GM10266 (cell line): Measurements from ENCODE around the gene TLE2.

Experiments used
- DNase-seq: peaks from one replicate; pipeline ENCODE4 v3.0.0; 2012; ENCODE audit errors: extremely low spot score
- TF ChIP-seq, protein P1 (sequence below): IDR thresholded peaks from 2 replicates; pipeline ENCODE4 v1.5.1; 2012; ENCODE audit warnings: mild to moderate bottlenecking, low read depth; ENCODE audit not compliant: control insufficient read depth, insufficient read depth; ENCODE audit errors: missing control alignments

TLE2 gene

DNA sequence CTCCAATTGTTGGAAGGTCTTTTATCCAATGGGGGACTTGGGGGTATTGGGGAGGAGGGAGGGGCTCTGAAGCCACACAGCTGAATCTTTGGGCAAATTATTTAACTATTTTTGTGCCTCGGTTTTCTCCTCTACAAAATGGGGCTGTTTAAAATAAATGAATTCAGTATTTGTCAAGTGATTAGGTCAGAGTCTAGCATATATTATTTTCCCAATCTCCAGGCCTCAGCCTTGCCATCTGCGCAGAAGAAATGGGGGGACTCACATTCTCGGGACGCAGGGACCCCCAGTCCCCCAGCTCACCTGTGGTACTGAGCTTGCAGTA is 31.7 kb upstream of the TLE2 start:
- no peak for DNase-seq
- TF ChIP-seq, protein P1, sequence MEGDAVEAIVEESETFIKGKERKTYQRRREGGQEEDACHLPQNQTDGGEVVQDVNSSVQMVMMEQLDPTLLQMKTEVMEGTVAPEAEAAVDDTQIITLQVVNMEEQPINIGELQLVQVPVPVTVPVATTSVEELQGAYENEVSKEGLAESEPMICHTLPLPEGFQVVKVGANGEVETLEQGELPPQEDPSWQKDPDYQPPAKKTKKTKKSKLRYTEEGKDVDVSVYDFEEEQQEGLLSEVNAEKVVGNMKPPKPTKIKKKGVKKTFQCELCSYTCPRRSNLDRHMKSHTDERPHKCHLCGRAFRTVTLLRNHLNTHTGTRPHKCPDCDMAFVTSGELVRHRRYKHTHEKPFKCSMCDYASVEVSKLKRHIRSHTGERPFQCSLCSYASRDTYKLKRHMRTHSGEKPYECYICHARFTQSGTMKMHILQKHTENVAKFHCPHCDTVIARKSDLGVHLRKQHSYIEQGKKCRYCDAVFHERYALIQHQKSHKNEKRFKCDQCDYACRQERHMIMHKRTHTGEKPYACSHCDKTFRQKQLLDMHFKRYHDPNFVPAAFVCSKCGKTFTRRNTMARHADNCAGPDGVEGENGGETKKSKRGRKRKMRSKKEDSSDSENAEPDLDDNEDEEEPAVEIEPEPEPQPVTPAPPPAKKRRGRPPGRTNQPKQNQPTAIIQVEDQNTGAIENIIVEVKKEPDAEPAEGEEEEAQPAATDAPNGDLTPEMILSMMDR = no peak

DNA sequence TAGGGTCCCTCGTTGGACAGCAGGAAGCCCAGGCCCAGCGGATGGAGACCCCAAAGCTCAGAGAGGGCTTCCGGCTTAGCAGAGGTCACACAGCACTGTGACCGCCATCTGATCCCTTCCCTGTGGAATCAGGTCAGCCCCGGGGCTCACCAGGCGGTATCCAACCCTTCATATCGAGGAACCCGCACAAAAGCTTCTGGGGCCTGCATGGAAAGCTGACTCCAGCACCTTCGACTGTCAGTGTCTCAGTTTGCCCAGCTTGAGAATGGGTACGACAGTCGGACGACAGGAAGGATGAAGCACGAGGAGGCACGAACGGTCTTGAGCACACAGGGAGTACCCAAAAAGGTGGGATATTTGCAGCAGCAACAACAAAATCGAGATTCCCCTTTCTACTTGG is 30.6 kb upstream of the TLE2 start:
- no peak for DNase-seq
- TF ChIP-seq, protein P1 = no peak

DNA sequence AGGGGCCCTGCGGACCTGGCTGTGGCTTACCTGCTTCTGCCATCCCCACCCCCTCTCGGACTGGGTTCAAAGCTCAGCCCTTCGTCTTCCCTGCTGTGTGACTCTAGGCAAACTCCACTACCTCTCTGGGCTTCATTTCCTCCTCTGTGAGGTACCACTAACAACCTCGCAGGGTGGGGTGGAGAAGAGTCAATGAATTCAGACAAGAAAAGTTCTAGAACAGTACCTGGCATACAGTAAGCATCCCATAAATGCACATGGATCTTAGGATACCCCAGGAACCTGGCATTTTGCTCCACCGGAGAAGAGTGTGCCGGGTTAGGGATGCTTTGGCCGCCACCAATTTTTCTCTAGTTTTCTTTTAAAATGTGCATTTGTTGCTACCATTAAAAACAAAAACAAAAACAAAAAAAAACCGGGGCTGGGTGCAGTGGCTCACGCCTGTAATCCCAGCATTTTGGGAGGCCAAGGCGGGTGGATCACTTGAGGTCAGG is 29.8 kb upstream of the TLE2 start:
- TF ChIP-seq, protein P1 = no peak
- DNase-seq = no peak

DNA sequence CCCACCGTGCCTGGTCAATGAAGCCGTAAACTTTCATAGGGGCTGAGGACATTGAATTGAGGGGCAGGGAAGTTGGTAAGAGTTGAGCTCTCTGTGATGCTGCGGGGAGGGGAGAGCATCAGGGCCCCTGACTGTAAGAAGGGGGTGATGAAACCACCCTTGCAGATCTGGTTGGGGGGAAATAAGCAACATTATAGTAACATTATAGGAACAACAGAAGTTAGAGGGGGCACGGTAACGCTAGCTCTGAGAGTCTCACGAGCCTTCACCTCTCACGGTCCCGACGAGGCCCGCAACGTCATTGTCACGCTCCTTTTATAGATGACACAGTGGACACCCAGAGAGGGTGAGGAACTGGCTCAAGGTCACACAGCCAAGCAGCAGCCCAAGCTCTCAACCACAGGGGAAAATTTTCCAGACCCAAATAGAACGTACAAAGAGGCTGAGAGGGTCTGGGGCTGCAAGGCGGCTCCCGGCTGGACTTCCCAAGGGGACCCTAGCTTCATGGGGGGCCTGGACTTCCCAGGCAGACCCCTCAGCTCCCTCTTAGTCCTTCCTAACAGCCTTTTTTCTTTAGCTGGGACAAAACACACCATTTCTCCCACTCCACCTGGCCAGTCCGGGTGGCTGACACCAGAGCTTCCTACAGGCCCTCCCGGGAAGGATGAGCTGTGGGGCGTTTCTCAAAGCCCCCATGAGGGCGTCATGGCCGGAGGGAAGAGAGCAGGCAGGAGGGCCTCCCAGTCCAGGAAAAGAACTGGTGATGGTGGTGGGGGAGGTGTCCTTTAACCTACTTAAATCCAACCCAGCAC is 29.1 kb upstream of the TLE2 start:
- no peak for DNase-seq
- TF ChIP-seq, protein P1 = no peak

DNA sequence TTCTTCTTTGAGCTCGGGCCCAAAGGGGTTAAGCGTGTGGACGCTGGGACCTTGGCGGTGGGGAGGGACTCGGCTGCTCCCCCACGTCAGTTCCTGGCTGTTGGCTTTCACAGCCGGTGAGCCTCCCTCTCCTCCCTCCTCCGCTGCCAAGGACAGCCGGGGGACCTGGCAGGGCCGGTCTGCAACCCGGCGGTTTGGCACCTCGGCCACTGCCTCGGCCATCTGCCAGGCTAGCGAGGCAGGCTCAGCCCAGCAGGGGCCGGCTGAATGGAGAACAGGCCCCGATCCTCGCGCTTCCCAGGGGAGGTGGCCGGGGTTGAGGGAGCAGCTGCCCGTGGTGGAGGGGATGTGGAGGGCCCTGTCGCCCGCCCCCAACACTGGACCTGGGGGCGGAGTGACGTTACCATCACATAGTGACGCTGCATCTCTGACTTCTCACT is 28.2 kb upstream of the TLE2 start:
- TF ChIP-seq, protein P1 = no peak
- no peak for DNase-seq

DNA sequence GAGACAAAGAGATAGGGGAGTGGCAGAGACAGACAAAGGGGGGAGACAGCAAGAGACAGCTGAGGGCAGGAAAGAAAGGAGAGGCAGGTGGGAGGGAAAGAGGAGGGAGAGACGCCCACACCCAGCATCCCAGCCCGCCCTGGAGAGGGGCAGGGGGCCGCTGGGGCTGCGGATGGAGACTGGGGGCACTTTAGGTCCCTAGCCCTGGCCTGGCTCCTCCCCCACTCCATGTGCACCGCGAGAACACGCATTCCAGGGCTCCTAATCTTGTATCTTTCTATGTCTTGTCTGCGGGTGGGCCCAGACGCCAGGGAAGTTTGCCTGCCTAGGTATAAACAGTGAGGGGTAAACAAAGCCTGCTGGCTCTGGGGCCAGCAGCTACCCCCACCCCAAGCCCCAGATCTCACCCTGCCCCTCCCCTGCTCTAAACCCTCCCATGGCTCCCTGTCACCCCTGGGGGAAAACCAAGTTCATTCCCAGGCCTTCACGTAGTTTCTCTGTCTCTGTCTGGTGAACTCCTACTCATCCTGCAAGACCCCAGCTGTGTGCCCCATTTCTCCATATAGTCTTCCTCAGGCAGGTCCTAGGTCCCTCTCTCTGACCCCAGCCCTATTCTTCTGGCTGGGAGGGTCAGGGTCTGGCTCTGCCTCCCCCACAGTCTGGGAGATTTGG is 27.5 kb upstream of the TLE2 start:
- no peak for DNase-seq
- TF ChIP-seq, protein P1 = no peak

DNA sequence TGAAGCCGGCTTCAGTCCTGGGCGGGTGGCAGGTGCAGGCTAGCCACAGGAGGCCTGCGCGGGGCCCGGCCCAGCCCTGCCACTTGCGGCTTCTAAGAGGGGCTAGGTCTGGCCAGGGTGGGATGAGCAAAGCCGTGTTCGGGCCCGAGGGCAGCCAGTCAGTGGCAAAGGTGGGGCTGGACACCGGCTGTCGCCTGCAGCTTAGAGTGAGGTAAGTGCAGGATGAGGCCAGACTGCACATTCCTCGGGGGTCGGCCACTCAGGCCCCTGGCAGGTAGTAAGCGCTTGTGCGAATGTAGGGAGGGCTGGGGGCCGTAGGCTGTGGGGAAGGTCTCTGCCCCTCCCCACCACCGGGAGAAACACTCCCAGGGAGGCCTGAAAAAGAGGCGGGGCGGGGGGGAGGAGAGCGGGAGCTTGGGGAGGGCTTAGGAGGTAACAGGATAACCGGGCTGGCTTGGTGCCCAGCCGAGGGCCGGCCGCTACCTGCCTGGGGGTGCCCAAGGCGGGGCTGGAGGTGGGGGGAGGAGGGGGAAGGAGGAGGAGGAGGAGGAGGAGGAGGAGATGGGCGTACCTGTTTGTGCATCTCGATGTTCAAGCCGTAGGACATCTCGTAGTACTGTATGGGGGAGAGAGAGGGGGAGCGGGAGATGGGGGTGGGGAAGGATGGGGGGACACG is 26.8 kb upstream of the TLE2 start:
- TF ChIP-seq, protein P1 = no peak
- DNase-seq = no peak
